Upper lobe of left lung (tissue), 6 donors: ENCODE data around the gene DEPDC5. TPM values are rescaled to one million over a fixed set of nuclear protein-coding genes. Genes with fewer than 3 reads are reported as not detected.
A peak's percentile ranks its signal among the peaks of the same experiment; 100 is the strongest.

Experiments
- ATAC-seq, 2 donors: fragments of 200-7000 bp; cut with Tn5 transposase; one replicate each; pipeline ENCODE4 v1.9.1; 2022; ENCODE audit warnings: mild to moderate bottlenecking in 2 of 2, moderate library complexity in 2 of 2; ENCODE audit not compliant: low FRiP score in 2 of 2
- DNase-seq, 2 donors: peaks; one replicate each; pipeline ENCODE4 v3.0.0-alpha.2; 2019 to 2020
- H3K27ac ChIP-seq, 4 donors: fragments of 200-600 bp; sonication (generic); one replicate each; pipeline ENCODE4 v1.5.1; 2016 to 2019
- H3K27me3 ChIP-seq, 4 donors: fragments of 200-600 bp; sonication (generic); one replicate each; pipeline ENCODE4 v1.5.1; 2017 to 2019
- H3K36me3 ChIP-seq, 4 donors: fragments of 200-600 bp; sonication (generic); one replicate each; pipeline ENCODE4 v1.5.1; 2016 to 2019
- H3K4me1 ChIP-seq, 4 donors: fragments of 200-600 bp; sonication (generic); one replicate each; pipeline ENCODE4 v1.5.1; 2018 to 2019
- H3K4me3 ChIP-seq, 4 donors: fragments of 200-600 bp; sonication (generic); one replicate each; pipeline ENCODE4 v1.5.1; 2017 to 2019; ENCODE audit warnings: mild to moderate bottlenecking in 2 of 4, moderate library complexity in 1 of 4
- H3K9me3 ChIP-seq, 4 donors: fragments of 200-600 bp; sonication (generic); one replicate each; pipeline ENCODE4 v1.5.1; 2018 to 2019
- CTCF ChIP-seq, 6 experiments: fragments of 450-650 bp in 4 of 6; fragments of 200-600 bp in 2 of 6; sonication (generic) in 2 of 6; IDR thresholded peaks; one replicate each; pipeline ENCODE4 v1.5.1; 2016 to 2019; ENCODE audit warnings: antibody characterized with exemption in 6 of 6
- EP300 ChIP-seq, 4 donors: sonication (generic); formaldehyde crosslinking; IDR thresholded peaks; one replicate each; pipeline ENCODE4 v1.5.1; 2017; ENCODE audit warnings: antibody characterized with exemption in 4 of 4, control low read depth in 2 of 4
- POLR2A ChIP-seq, 4 donors: fragments of 450-650 bp; IDR thresholded peaks; one replicate each; pipeline ENCODE4 v1.5.1; 2016 to 2017; ENCODE audit warnings: antibody characterized with exemption in 4 of 4, mild to moderate bottlenecking in 2 of 4
- POLR2AphosphoS5 ChIP-seq, 2 donors: sonication (generic); formaldehyde crosslinking; IDR thresholded peaks; one replicate each; pipeline ENCODE4 v1.5.1; 2017; ENCODE audit warnings: antibody characterized with exemption in 2 of 2
- WGBS, 2 donors: methylation state at CpG; one replicate each; pipeline ENCODE4 v1.1.5; 2017 to 2018; 5-methylcytosine and 5-hydroxymethylcytosine counted together
- total RNA-seq, 6 donors: library from RNA; depleted of rRNA in 4 of 6; stranded (reverse); fragments of >200 nt in 4 of 6; gene quantifications; one replicate each; pipeline versions ENCODE4 v1.1.0 to v1.2.1, GENCODE V29; 2016 to 2021
- donor health status: DM: no; HTN: no; CAD: no; lungs with moderate emphysema.
- donor health status: DM: no; HTN: yes; CAD: no; lungs with severe emphysema.

DEPDC5 gene
- total RNA-seq, 6 donors from 2014 or later, result 10.9 to 31.4 (median 24.4) TPM

- ATAC-seq, result peak; percentile 44 to 80
- no peak for TF ChIP-seq CTCF (IDR thresholded peaks at IDR 0.05)
- TF ChIP-seq POLR2AphosphoS5 (IDR thresholded peaks at IDR 0.05), result no peak
- peak in 1 of 4 donors; percentile 25 for TF ChIP-seq POLR2A (IDR thresholded peaks at IDR 0.05)
- Histone ChIP-seq H3K27ac (peak overlapping the region in 3 of 4 donors; percentile 9 to 59 (median 18)), H3K36me3 (no peaks in the 10 kb centered on the region), H3K9me3 (no peaks in the 10 kb centered on the region), H3K4me3 (no peak overlapping the region), H3K27me3 (no peaks in the 10 kb centered on the region), H3K4me1 (peaks cover 2 to 23% (median 18%) of the 10 kb centered on the region in 4 donors)
- DNase-seq, result peak; percentile 47 to 60
- 59% methylated on average over 16 of the region's 17 CpGs for WGBS, 2 donors
These were observed 163.6 kb downstream of the DEPDC5 start for GRCh38 chr22:31917227-31917921.

DNA sequence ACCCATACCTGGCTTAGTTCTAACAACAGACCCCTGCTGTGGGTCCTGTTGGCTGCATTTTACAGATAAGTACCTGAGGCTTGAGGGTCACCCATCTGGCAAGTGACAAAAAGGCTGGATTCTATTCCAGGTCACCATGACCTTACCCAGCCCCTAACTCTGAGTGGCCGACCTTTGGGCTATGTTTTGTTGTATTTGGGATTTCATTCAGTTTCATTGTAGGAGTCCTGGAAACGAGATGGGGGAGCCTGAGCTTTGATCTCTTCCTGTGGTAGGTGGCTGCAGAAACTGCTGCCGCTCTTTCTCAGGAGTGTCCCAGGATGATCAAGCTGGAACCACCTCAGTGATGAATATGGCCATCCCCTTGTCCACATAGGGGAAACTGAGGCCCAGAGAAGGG lies 165.9 kb downstream of the DEPDC5 start:
- Histone ChIP-seq H3K27ac (no peak overlapping the region), H3K27me3 (no peaks in the 10 kb centered on the region), H3K4me1 (peaks cover 2 to 36% (median 27%) of the 10 kb centered on the region in 4 donors), H3K36me3 (no peaks in the 10 kb centered on the region), H3K4me3 (no peak overlapping the region), H3K9me3 (no peaks in the 10 kb centered on the region)
- no peak for ATAC-seq
- no peak for DNase-seq
- TF ChIP-seq POLR2A (IDR thresholded peaks at IDR 0.05), result no peak
- TF ChIP-seq POLR2AphosphoS5 (IDR thresholded peaks at IDR 0.05), result no peak
- no peak for TF ChIP-seq EP300 (IDR thresholded peaks at IDR 0.05)
- TF ChIP-seq CTCF (IDR thresholded peaks at IDR 0.05), result no peak
- 73 to 82% methylated on average over 3 of the region's 3 CpGs for whole genome bisulfite sequencing, 2 donors

DNA sequence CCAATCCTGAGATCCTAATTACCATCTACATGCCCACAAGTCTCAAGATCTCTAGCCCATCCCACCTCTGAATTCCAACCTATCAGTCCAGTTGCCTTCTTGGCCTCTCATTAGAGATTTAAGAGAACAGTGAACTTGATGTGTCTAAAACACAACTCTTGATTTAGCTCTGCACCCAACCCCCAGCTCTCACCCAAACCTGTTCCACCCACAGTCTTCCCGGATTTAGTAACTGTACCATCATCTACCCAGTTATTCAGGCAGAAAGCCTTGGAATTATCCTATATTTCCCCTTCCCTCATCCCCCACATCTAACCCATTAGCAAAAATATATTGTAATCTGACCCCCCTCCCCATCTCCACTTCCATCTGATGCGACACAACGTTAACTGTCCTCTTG lies 166.5 kb downstream of the DEPDC5 start:
- Histone ChIP-seq H3K27ac (no peak overlapping the region), H3K36me3 (no peaks in the 10 kb centered on the region), H3K4me1 (peaks cover 2 to 36% (median 27%) of the 10 kb centered on the region in 4 donors), H3K9me3 (no peaks in the 10 kb centered on the region), H3K27me3 (no peaks in the 10 kb centered on the region), H3K4me3 (no peak overlapping the region)
- no peak for DNase-seq
- ATAC-seq, result no peak
- WGBS, 2 donors, result 92 to 98% methylated on average over 3 of the region's 3 CpGs
- TF ChIP-seq CTCF (IDR thresholded peaks at IDR 0.05) (no peak), POLR2A (IDR thresholded peaks at IDR 0.05) (no peak), POLR2AphosphoS5 (IDR thresholded peaks at IDR 0.05) (no peak), EP300 (IDR thresholded peaks at IDR 0.05) (no peak)

DNA sequence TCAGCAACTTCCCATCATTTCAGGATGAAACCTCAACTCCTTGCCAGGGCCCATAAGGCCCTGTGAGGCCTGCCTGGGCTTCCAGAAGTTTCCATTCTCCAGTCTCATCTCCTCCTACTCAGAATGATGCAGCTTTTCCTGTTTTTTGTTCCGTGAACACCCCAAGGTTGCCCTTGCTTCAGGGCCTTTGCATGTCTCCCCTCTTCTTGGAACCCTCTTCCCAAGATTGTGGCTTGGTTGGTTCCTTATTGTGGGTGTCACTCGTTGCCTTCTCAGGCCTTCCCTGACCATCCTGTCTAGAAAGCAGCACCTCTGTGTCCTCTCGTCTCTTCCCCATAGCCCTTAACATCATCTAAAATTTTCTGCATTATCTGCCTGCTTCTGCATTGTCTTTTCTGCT lies 167.3 kb downstream of the DEPDC5 start:
- H3K4me3 ChIP-seq, result no peak overlapping the region
- DNase-seq, result no peak
- no peak overlapping the region for H3K27ac ChIP-seq
- TF ChIP-seq POLR2A (IDR thresholded peaks at IDR 0.05) (no peak), CTCF (IDR thresholded peaks at IDR 0.05) (no peak), POLR2AphosphoS5 (IDR thresholded peaks at IDR 0.05) (no peak), EP300 (IDR thresholded peaks at IDR 0.05) (no peak)
- 67 to 77% methylated on average over 3 of the region's 3 CpGs for WGBS, 2 donors
- no peak for ATAC-seq
- H3K36me3 ChIP-seq, result no peaks in the 10 kb centered on the region
- no peaks in the 10 kb centered on the region for H3K9me3 ChIP-seq
- no peaks in the 10 kb centered on the region for H3K27me3 ChIP-seq
- peaks cover 2 to 31% (median 26%) of the 10 kb centered on the region in 4 donors for H3K4me1 ChIP-seq

GRCh38 chr22:31922534-31922933 lies 168.7 kb downstream of the DEPDC5 start:
- WGBS, 2 donors, result 62 to 85% methylated on average over 6 of the region's 6 CpGs
- no peak for TF ChIP-seq EP300 (IDR thresholded peaks at IDR 0.05)
- no peak for TF ChIP-seq CTCF (IDR thresholded peaks at IDR 0.05)
- no peak for TF ChIP-seq POLR2AphosphoS5 (IDR thresholded peaks at IDR 0.05)
- no peak for TF ChIP-seq POLR2A (IDR thresholded peaks at IDR 0.05)
- H3K27ac ChIP-seq, result peak overlapping the region in 2 of 4 donors; percentile 40 to 60
- no peak overlapping the region for H3K4me3 ChIP-seq
- peaks cover 2 to 28% (median 20%) of the 10 kb centered on the region in 4 donors for H3K4me1 ChIP-seq
- no peaks in the 10 kb centered on the region for H3K36me3 ChIP-seq
- H3K27me3 ChIP-seq, result no peaks in the 10 kb centered on the region
- no peak for ATAC-seq
- H3K9me3 ChIP-seq, result no peaks in the 10 kb centered on the region
- DNase-seq, result no peak
